Tibial nerve (tissue), 3 donors: Measurements from ENCODE around the gene TLE3.

Experiments
- CTCF ChIP-seq, 5 experiments: fragments of 200-600 bp in 3 of 5; fragments of 450-650 bp in 2 of 5; sonication (generic) in 3 of 5; IDR thresholded peaks; one replicate each; pipeline ENCODE4 v1.5.1; 2016 to 2019; ENCODE audit warnings: antibody characterized with exemption in 5 of 5, mild to moderate bottlenecking in 3 of 5, moderate library complexity in 2 of 5
- POLR2A ChIP-seq, 2 donors: fragments of 450-650 bp; IDR thresholded peaks; one replicate each; pipeline ENCODE4 v1.6.1; 2017; ENCODE audit warnings: antibody characterized with exemption in 2 of 2, mild to moderate bottlenecking in 2 of 2, moderate library complexity in 2 of 2

GRCh38 chr15:70080347-70080746 lies 17.4 kb downstream of the TLE3 start:
- no peak for TF ChIP-seq CTCF (IDR thresholded peaks at IDR 0.05)
- no peak for TF ChIP-seq POLR2A (IDR thresholded peaks at IDR 0.05)
